K562 (cell line): Measurements from ENCODE around the gene RASGRP1. TPM values are rescaled to one million over a fixed set of nuclear protein-coding genes. Genes with fewer than 3 reads are reported as not detected.

Experiments
- CXXC5 ChIP-seq: fragments of 250-450 bp; sonication (Bioruptor Pico); IDR thresholded peaks from 2 replicates; pipeline ENCODE4 v1.8.0; 2022; ENCODE audit warnings: inconsistent platforms, mild to moderate bottlenecking, moderate library complexity
- FOSL1 ChIP-seq: fragments of 200-800 bp; sonication (Bioruptor generic); conservative IDR thresholded peaks from 2 replicates; pipeline ENCODE4 v1.6.1; 2016; ENCODE audit warnings: missing genetic modification characterization, missing compliant biosample characterization
- MYC ChIP-seq, 2 experiments: fragments of 250-450 bp in 1 of 2; sonication (Bioruptor Pico) in 1 of 2; IDR thresholded peaks; 2 replicates each; pipeline versions ENCODE4 v1.5.1 to v1.6.1; 2012 to 2021; ENCODE audit warnings: low read depth in 2 of 2, borderline replicate concordance in 1 of 2, improper control_type of control experiment in 1 of 2, low read length in 1 of 2, mild to moderate bottlenecking in 1 of 2, moderate library complexity in 1 of 2
- SMAD4 ChIP-seq: fragments of 250-450 bp; sonication (Bioruptor Pico); conservative IDR thresholded peaks from 2 replicates; pipeline ENCODE4 v1.8.0; 2021; ENCODE audit warnings: inconsistent platforms, mild to moderate bottlenecking, moderate library complexity
- TAF9B ChIP-seq: fragments of 450-650 bp; IDR thresholded peaks from 2 replicates; pipeline ENCODE4 v1.6.1; 2018; ENCODE audit warnings: mild to moderate bottlenecking; ENCODE audit not compliant: partially characterized antibody
- ZKSCAN8 ChIP-seq: fragments of 200-800 bp; sonication (Bioruptor generic); IDR thresholded peaks from 2 replicates; pipeline ENCODE4 v1.6.1; 2016; ENCODE audit warnings: missing genetic modification characterization, missing compliant biosample characterization
- polyA plus RNA-seq, 8 experiments: library from polyadenylated mRNA; depleted of rRNA in 4 of 8; stranded (reverse) in 5 of 8; unstranded in 3 of 8; fragments of >200 nt; fragmentation: Nextera tagmentation in 2 of 8; fragmentation: Illumina TruSeq in 1 of 8; extraction: Ambion mirVana in 2 of 8; extraction: Trizol in 1 of 8; gene quantifications; 2 replicates each; pipeline versions ENCODE4 v1.2.1 to v1.2.3, GENCODE V29; 2011 to 2014; ENCODE audit warnings: inconsistent platforms in 1 of 8, missing spikeins in 1 of 8
- total RNA-seq, 7 experiments: library from RNA; depleted of rRNA in 6 of 7; stranded (reverse); fragments of >200 nt in 6 of 7; fragmentation: Illumina TruSeq in 2 of 7; extraction: Trizol in 2 of 7; gene quantifications; 2 replicates each; pipeline versions ENCODE4 v1.2.1 to v1.2.3, GENCODE V29; 2011 to 2021; ENCODE audit warnings: low replicate concordance in 1 of 7
- TF ChIP-seq, protein P1 (sequence below), 2 experiments: fragments of 450-650 bp in 1 of 2; IDR thresholded peaks; 2 replicates each; pipeline ENCODE4 v1.6.1; 2011 to 2017; ENCODE audit warnings: low read depth in 2 of 2, antibody characterized with exemption in 1 of 2, borderline replicate concordance in 1 of 2, low read length in 1 of 2, mild to moderate bottlenecking in 1 of 2, mixed read lengths in 1 of 2; ENCODE audit not compliant: control insufficient read depth in 1 of 2
- TF ChIP-seq, protein P2 (sequence below): fragments of 250-450 bp; sonication (Bioruptor Pico); IDR thresholded peaks from 2 replicates; pipeline ENCODE4 v1.5.0; 2020; ENCODE audit warnings: mild to moderate bottlenecking
- TF ChIP-seq, protein P3 (sequence below): fragments of 250-450 bp; sonication (Bioruptor Pico); IDR thresholded peaks from 2 replicates; pipeline ENCODE4 v1.8.0; 2021; ENCODE audit warnings: moderate library complexity, mild to moderate bottlenecking, inconsistent platforms

The RASGRP1 gene
- total and polyA plus RNA-seq, 9 of the 15 experiments (the other 6 are each of a cell fraction or from before 2014, with no cell fraction given), result 0.14 to 0.72 (median 0.31) TPM

DNA sequence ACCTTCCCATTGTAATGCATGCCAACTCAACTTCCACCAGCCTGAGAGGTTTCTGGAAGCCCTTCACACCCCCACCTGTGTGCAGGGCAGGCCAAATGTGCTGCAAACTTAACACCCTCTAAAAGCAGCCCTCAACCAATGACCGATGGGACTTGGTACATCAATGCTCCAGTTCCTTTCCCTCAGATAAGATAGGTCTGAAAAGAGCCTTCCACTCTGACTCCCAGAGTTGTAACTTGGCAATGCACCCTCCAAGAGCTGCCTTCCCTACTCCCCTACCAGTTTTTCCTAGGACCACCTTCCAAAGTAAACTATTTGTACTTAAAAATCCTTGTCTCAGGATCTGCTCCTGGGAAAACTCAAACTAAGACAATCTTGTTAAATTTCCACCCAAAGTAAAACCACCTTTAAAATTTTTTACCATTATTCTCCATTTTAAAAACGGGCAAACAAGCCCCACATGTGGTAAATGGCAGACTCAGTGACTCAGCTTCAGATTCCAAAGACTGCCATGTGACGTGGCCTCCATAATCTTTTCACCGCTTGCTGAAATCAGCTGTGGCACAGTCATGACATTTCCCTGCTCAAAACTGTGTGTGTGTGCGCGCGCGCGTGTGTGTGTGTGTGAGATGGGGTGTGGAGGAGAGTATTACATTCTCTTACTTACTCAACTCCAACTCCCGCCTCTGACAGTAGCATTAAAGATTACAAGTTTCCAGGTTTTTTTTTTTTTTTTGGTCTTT is 17.2 kb downstream of the RASGRP1 start (continued):
- TF ChIP-seq, protein P1, sequence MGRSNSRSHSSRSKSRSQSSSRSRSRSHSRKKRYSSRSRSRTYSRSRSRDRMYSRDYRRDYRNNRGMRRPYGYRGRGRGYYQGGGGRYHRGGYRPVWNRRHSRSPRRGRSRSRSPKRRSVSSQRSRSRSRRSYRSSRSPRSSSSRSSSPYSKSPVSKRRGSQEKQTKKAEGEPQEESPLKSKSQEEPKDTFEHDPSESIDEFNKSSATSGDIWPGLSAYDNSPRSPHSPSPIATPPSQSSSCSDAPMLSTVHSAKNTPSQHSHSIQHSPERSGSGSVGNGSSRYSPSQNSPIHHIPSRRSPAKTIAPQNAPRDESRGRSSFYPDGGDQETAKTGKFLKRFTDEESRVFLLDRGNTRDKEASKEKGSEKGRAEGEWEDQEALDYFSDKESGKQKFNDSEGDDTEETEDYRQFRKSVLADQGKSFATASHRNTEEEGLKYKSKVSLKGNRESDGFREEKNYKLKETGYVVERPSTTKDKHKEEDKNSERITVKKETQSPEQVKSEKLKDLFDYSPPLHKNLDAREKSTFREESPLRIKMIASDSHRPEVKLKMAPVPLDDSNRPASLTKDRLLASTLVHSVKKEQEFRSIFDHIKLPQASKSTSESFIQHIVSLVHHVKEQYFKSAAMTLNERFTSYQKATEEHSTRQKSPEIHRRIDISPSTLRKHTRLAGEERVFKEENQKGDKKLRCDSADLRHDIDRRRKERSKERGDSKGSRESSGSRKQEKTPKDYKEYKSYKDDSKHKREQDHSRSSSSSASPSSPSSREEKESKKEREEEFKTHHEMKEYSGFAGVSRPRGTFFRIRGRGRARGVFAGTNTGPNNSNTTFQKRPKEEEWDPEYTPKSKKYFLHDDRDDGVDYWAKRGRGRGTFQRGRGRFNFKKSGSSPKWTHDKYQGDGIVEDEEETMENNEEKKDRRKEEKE (IDR thresholded peaks at IDR 0.05; ENCODE audit: borderline replicate concordance in 1 of 2, control insufficient read depth in 1 of 2, low read depth in 2 of 2, low read length in 1 of 2), result no peak
- TF ChIP-seq ZKSCAN8, result peak; percentile 78; the same call in 1 of the 2 replicates
- 0 out of 2 replicates have a peak, but pooled peaks have one; percentile 37 for TF ChIP-seq SMAD4 (CRISPR knock-in tag)
- TF ChIP-seq FOSL1 (tag), result peak; percentile 93
- peak; percentile 52 for TF ChIP-seq TAF9B
- peak; percentile 35; the same call in 1 of the 2 replicates for TF ChIP-seq MYC (IDR thresholded peaks at IDR 0.05; ENCODE audit: low read depth, low read length)
- no peak for TF ChIP-seq MYC (CRISPR knock-in tag; IDR thresholded peaks at IDR 0.05; ENCODE audit: borderline replicate concordance, low read depth)
- peak; percentile 41; the same call in 1 of the 2 replicates for TF ChIP-seq CXXC5 (CRISPR knock-in tag)
- TF ChIP-seq, protein P2, sequence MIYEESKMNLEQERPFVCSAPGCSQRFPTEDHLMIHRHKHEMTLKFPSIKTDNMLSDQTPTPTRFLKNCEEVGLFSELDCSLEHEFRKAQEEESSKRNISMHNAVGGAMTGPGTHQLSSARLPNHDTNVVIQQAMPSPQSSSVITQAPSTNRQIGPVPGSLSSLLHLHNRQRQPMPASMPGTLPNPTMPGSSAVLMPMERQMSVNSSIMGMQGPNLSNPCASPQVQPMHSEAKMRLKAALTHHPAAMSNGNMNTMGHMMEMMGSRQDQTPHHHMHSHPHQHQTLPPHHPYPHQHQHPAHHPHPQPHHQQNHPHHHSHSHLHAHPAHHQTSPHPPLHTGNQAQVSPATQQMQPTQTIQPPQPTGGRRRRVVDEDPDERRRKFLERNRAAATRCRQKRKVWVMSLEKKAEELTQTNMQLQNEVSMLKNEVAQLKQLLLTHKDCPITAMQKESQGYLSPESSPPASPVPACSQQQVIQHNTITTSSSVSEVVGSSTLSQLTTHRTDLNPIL (CRISPR knock-in tag), result no peak
- TF ChIP-seq, protein P3, sequence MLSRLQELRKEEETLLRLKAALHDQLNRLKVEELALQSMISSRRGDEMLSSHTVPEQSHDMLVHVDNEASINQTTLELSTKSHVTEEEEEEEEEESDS, result no peak
- TF ChIP-seq, all 486 proteins: peak for 56
